HepG2 (cell line): ENCODE measurements around the gene ATIC. TPM values are rescaled to one million over a fixed set of nuclear protein-coding genes. Genes with fewer than 3 reads are reported as not detected.
A peak's percentile ranks its signal among the peaks of the same experiment; 100 is the strongest.

Experiments
- HMG20A ChIP-seq: IDR thresholded peaks from 2 replicates; pipeline ENCODE4 v1.6.1; 2016; ENCODE audit warnings: borderline replicate concordance
- NFATC3 ChIP-seq: sonication (generic); formaldehyde crosslinking; IDR thresholded peaks from 2 replicates; pipeline ENCODE4 v1.5.1; 2020; ENCODE audit warnings: mild to moderate bottlenecking, missing genetic modification reagents
- NFRKB ChIP-seq: fragments of 450-650 bp; IDR thresholded peaks from 2 replicates; pipeline ENCODE4 v1.6.1; 2017
- POLR2AphosphoS5 ChIP-seq: IDR thresholded peaks from 2 replicates; pipeline ENCODE4 v1.6.1; 2012; ENCODE audit warnings: low read depth, low read length
- PRDM10 ChIP-seq: sonication (generic); formaldehyde crosslinking; IDR thresholded peaks from 2 replicates; pipeline ENCODE4 v1.4.0; 2020; ENCODE audit warnings: low read depth, missing genetic modification reagents
- ZNF562 ChIP-seq: sonication (generic); formaldehyde crosslinking; IDR thresholded peaks from 2 replicates; pipeline ENCODE4 v1.8.0; 2022; ENCODE audit warnings: missing genetic modification reagents, borderline replicate concordance
- polyA plus RNA-seq, 8 experiments: library from polyadenylated mRNA; depleted of rRNA in 3 of 8; stranded (reverse) in 7 of 8; unstranded in 1 of 8; fragments of >200 nt; fragmentation: Illumina TruSeq in 4 of 8; extraction: Trizol in 4 of 8; gene quantifications; 2 replicates each; pipeline versions ENCODE4 v1.2.1 to v1.2.3, GENCODE V29; 2011 to 2016; ENCODE audit warnings: low read depth in 4 of 8, missing spikeins in 1 of 8, mixed read lengths in 1 of 8; ENCODE audit not compliant: insufficient read depth in 1 of 8
- total RNA-seq, 5 experiments: library from RNA; depleted of rRNA; stranded (reverse); fragments of >200 nt; fragmentation: Illumina TruSeq; extraction: Trizol; gene quantifications; 2 replicates each; pipeline ENCODE4 v1.2.3, GENCODE V29; 2016; ENCODE audit warnings: low read depth in 1 of 5
- TF ChIP-seq, protein P1 (sequence below): sonication (generic); formaldehyde crosslinking; IDR thresholded peaks from 2 replicates; pipeline ENCODE4 v1.8.1; 2023; ENCODE audit warnings: mild to moderate bottlenecking, moderate library complexity, missing genetic modification reagents
- TF ChIP-seq, protein P2 (sequence below): IDR thresholded peaks from 2 replicates; pipeline ENCODE4 v1.6.1; 2012; ENCODE audit warnings: low read depth, low read length, improper control_type of control experiment

Gene ATIC
- total and polyA plus RNA-seq, 2 of the 13 experiments (the other 11 are each of a cell fraction or from before 2014, with no cell fraction given) = 89.8 to 146 TPM

- TF ChIP-seq, protein P1, sequence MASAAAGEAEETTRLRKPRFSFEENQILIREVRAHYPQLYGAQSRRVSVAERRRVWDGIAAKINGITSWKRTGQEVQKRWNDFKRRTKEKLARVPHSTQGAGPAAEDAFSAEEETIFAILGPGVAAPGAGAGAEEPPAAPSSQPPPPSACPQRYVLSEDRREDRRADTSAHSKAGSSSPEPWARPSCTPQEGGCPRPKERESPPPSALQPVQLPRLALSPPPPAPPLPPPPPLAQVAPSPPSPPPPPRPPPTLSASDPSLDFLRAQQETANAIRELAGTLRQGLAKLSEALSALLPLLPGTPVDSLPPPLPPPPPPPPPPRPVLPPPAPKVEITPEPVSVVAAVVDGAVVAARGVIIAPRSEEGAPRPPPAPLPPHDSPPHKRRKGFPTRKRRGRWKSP (CRISPR knock-in tag) = no peak
- TF ChIP-seq, protein P2, sequence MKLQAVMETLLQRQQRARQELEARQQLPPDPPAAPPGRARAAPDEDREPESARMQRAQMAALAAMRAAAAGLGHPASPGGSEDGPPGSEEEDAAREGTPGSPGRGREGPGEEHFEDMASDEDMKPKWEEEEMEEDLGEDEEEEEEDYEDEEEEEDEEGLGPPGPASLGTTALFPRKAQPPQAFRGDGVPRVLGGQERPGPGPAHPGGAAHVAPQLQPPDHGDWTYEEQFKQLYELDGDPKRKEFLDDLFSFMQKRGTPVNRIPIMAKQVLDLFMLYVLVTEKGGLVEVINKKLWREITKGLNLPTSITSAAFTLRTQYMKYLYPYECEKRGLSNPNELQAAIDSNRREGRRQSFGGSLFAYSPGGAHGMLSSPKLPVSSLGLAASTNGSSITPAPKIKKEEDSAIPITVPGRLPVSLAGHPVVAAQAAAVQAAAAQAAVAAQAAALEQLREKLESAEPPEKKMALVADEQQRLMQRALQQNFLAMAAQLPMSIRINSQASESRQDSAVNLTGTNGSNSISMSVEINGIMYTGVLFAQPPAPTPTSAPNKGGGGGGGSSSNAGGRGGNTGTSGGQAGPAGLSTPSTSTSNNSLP = no peak
- TF ChIP-seq ZNF562 (CRISPR knock-in tag) (no peak), HMG20A (CRISPR knock-in tag) (no peak), NFRKB (no peak), POLR2AphosphoS5 (peak; percentile 37; the same call in 1 of the 2 replicates), NFATC3 (CRISPR knock-in tag) (no peak), PRDM10 (CRISPR knock-in tag) (no peak)
Observed at GRCh38 chr2:215361211-215361875, 49.5 kb downstream of the ATIC start (continued).
